Breast epithelium (tissue), 3 donors: ENCODE data around the gene FCHO2.
"Not testable (repeated sequence)": the region's sequence is repeated elsewhere in the genome, so short reads cannot be mapped to it uniquely, and the experiment has no call there.

Experiments used
- POLR2AphosphoS5 ChIP-seq, 3 donors: sonication (generic); formaldehyde crosslinking; IDR thresholded peaks; one replicate each; pipeline ENCODE4 v1.6.1; 2017; ENCODE audit warnings: antibody characterized with exemption in 3 of 3
- TF ChIP-seq, protein P1 (sequence below), 3 donors: fragments of 450-650 bp; IDR thresholded peaks; one replicate each; pipeline ENCODE4 v1.5.1; 2016 to 2017; ENCODE audit warnings: antibody characterized with exemption in 3 of 3, mild to moderate bottlenecking in 3 of 3, moderate library complexity in 3 of 3

DNA sequence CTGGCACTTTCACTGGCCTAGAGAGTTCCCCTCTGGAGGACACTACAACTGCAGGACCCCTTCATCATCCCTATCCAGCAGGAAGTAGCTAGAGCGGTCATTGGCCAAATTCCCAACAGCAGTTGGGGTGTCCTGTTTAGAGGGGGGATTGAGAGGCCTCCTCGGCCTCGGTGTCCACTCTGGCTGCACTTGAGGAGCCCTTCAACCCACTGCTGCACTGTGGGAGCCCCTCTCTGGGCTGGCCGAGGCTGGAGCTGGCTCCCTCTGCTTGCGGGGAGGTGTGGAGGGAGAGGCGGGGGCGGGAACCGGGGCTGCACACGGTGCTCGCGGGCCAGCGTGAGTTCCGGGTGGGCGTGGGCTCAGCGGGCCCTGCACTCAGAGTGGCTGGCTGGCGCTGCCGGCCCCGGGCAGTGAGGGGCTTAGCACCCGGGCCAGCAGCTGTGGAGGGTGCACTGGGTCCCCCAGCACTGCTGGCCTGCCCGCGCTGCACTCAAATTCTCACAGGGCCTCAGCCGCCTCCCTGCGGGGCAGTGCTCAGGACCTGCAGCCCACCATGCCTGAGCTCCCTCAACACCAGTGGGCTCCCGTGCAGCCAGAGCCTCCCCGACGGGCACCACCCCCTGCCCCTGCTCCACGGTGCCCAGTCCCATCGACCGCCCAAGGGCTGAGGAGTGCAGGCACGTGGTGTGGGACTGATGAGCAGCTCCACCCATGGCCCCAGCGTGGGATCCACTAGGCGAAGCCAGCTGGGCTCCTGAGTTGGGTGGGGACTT, 20.7 kb upstream of the FCHO2 start:
- TF ChIP-seq, protein P1, sequence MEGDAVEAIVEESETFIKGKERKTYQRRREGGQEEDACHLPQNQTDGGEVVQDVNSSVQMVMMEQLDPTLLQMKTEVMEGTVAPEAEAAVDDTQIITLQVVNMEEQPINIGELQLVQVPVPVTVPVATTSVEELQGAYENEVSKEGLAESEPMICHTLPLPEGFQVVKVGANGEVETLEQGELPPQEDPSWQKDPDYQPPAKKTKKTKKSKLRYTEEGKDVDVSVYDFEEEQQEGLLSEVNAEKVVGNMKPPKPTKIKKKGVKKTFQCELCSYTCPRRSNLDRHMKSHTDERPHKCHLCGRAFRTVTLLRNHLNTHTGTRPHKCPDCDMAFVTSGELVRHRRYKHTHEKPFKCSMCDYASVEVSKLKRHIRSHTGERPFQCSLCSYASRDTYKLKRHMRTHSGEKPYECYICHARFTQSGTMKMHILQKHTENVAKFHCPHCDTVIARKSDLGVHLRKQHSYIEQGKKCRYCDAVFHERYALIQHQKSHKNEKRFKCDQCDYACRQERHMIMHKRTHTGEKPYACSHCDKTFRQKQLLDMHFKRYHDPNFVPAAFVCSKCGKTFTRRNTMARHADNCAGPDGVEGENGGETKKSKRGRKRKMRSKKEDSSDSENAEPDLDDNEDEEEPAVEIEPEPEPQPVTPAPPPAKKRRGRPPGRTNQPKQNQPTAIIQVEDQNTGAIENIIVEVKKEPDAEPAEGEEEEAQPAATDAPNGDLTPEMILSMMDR (IDR thresholded peaks at IDR 0.05), result not testable (repeated sequence)
- TF ChIP-seq POLR2AphosphoS5 (IDR thresholded peaks at IDR 0.05), result not testable (repeated sequence)
